GM10847 (cell line): ENCODE results near the gene VAV1.

Source experiments
- POLR2A ChIP-seq: IDR thresholded peaks from 2 replicates; pipeline ENCODE4 v1.6.1; 2011; ENCODE audit not compliant: insufficient read length; ENCODE audit errors: extremely low read depth

VAV1 gene

DNA sequence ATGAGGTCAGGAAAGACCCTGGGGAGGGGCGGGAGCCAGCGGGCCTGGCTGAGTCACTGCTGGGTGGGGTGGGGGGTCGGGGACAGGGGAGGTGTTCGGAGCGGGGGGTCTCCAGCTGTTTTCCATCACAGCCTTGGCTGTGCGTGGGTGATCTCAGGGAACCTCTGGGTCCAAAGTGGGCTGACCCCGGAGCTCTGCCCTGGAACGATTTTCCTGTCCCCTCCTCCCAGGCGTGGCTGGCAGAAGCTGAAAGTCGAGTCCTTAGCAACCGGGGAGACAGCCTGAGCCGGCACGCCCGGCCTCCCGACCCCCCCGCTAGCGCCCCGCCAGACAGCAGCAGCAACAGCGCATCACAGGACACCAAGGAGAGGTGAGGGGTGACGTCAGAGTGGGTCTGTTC lies 22.4 kb upstream of the VAV1 start:
- no peak for TF ChIP-seq POLR2A

DNA sequence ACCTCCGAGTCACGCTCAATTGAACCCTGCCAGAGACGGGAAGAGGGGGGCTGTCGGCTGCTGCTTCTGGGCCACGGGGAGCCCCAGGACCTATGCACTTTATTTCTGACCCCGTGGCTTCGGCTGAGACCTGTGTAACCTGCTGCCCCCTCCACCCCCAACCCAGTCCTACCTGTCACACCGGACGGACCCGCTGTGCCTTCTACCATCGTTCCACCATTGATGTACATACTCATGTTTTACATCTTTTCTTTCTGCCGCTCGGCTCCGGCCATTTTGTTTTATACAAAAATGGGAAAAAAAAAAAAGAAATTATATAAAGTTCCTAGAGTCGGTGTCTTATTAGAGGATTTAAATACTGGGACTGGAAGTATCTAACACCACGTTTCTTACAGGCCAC lies 21.3 kb upstream of the VAV1 start:
- no peak for TF ChIP-seq POLR2A

DNA sequence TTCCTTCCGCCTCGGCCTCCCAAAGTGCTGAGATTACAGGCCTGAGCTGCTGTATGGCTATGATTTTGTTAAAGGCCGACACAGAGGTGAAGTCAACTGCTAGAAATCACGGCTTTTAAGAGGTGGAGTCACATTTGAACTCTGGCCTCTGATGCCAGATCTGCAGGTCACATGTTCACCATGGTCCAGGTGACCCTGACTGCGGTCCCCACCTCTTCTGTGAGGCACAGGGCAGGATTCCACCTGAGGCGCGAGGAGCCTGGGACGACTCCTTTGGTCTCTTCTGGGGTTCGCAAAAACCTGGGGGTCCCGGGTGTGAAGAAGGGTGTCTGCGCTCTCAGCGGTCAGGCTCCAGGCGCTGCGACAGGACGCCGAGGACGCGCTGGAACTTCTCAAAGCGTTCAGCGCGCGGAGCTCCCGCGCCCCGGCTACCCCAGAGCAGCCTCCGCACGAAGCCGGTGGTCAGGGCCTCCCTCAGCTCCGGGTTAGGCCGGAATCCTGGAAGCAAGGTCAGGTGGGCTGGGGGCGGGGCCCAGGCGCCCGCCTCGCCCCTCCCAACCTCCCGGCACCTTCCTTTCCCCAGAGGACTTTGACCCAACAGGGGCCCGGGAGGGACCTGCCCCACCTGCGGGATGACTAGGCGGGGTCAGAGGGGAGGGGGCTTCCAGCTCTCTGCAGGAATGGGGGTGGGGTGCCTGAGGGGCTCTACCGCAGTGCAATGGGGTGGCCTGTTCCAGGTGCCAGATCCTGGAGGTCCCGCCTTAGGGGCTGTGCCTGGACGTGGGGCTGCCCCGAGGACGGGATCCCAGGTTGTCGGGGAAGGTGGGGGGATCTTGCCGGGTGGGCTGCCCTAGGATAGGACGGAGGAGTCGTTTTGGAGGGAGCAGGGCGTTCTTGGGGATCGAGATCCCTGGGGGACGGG lies 20.0 kb upstream of the VAV1 start:
- no peak for TF ChIP-seq POLR2A

DNA sequence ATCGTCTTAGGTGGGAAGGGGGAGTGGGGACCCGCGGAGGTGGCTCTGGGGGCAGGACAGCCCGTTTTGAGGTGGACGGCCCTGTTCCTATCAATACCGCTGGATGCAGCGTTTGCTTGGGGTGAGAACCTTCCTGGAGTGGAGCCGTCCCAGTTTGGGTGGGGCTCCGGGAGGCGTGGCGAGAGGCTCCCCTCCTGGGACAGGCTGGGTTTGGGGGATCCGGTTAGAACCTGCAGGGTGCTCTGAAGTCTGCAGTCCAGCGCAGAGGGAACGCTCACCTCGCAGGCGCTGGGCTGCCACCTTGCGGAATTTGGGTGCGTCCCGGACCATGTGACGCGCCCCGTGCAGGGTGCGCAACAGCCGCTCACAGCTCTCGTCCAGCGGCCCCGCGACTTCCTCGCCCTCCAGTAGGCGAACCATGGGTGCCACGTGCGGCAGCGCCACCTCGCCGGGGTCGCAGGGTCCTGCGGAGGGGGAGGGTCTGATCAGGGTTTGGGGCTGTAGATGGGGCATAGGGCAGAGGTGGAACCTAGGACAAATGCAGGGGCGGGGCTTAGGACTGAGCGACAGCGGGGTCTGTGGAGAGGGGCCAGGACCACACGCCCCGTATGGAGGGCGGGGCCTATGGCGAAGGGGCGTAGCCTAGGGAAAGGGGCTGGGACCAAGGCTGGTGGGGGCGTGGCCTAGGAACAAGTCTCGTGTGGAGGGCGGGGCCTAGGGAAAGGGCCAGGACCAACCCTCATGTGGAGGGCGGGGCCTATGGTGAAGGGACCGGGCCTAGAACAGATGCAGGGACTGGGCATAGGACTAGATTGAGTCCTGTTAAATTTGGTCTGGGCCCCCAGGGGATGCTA lies 19.1 kb upstream of the VAV1 start:
- peak; percentile 50 for TF ChIP-seq POLR2A

DNA sequence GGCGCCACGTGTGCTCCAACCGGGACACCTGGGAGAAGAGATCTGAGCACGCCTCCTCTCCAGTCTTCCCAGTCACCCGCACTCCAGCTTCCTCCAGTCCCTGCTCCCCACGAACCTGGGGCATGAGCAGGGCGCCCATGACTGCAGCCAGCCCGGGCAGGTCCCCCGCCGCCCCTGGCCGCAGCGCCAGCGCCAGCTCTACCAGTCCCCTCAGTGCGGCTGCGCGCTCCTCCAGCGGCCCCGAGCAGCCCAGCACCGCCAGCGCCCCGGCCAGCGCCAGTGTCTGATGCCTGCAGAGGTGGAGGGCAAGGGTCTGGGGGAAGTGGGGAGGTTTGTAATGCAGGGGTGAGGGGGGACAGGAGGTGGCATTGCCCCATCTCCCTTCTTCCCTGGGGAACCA lies 18.4 kb upstream of the VAV1 start:
- TF ChIP-seq POLR2A: no peak

DNA sequence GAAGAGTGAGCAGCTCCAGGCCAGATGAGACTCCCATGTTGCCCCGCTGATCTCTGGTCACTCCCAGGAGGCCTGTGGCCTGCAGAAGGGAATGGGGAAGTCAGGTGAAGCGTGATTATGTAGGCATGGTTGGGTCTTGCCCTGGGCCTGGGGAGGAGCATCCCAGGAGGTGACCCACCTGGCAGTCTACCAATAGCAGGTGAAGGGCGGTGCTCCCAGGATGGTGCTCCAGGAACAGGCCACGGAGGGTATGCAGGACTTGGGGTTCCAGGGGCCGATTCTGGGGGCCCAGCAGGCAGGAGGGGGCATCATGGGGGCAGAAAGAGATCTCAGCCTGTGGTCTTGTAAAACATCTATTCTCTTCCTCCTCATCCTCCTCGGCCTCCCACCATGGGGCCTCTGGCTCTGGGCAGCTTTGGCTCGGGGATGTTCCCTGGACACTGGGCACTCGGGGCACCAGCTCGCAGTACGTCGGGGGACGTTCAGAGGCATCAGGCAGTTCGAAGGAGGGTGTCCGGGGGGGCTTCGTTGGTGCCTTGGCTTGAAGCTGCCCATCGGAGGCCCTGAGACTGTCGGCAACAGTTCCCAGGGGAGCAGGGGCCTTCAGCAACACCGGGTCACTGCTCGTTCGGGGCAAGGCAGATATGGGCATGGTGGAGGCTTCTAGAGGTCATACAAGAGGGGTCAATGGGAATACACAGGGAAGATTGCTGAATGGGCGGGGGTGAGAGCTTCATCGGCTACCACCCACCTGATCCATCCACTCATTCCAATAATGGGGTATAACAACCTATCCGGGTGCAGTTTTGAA lies 17.6 kb upstream of the VAV1 start:
- TF ChIP-seq POLR2A: no peak

DNA sequence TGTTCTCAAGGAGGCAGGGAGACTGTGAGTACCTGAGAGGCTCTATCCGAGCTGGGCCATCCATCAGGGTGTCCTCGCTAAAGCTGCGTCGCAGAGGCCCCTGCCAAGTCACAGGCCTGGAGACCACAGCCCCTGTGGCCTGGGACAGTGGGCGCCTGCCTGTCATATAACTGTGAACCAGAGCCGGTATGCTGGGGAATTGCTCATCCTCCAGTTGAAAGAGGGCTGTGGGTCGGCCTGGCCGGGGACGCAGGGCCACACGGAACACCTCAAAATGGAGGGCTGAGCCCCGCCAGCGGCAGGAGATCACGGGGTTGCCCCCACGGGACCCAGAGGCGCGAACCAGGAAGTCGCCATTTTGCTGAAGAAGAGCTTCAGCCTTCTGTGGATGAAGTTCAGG lies 11.9 kb upstream of the VAV1 start:
- TF ChIP-seq POLR2A: no peak

DNA sequence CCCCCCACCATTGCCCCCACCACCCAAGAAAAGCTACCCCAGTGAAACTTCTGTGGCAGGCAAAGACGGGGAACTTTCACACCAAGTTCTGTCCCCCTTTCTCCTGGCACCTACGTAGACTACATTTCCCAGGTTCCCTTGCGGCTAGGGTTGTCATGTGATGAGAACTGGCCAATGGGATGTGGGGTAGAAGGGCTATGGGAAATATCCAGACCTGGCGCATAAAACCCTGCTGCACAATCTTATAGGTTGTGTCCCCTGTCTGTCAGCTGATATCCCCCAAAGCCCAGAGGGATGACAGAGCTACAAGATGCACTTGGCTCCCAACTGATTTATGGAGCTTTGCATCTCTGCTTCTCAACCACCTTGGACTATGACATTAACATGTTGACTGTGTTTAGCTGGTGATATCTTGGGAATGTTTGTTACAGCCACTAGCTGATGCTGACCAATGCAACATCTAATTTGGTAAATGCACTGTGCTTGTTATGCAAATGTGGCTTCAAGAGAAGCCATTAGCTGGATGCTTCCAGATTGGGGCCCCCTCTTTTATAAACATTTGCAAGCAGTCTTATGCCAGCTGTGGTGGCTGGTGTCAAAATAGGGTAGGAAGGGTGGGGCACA lies 11.3 kb upstream of the VAV1 start:
- no peak for TF ChIP-seq POLR2A

DNA sequence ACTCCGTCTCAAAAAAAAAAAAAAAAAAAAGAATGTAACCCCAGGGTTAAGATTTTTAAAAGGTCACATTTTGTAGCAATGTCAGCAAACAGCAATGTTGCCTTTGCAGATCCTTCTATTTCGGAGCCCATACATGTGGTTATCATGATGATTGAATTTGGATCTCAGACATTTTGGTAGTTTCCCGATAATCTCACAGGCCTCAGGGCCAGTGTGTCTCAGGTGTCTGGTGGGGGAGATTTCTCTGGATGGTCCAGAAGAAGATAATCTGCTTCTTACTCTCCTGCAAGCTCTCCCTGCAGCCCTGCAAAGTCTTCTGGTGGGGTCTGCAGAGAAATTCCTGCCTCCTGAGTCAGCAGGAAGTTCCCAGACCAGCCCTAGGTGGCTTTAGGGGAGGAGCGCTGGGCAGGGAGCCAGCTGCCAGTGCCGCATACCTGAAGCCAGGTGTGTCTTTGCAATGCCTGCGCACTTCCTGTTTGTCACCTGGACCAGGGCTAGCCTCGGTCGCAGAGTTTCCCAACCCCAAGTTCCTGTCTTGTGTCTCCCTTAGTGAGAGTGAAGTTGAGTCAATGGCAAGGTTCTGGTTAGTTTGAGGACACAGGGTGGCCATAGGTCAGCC lies 6.7 kb upstream of the VAV1 start:
- TF ChIP-seq POLR2A: no peak

DNA sequence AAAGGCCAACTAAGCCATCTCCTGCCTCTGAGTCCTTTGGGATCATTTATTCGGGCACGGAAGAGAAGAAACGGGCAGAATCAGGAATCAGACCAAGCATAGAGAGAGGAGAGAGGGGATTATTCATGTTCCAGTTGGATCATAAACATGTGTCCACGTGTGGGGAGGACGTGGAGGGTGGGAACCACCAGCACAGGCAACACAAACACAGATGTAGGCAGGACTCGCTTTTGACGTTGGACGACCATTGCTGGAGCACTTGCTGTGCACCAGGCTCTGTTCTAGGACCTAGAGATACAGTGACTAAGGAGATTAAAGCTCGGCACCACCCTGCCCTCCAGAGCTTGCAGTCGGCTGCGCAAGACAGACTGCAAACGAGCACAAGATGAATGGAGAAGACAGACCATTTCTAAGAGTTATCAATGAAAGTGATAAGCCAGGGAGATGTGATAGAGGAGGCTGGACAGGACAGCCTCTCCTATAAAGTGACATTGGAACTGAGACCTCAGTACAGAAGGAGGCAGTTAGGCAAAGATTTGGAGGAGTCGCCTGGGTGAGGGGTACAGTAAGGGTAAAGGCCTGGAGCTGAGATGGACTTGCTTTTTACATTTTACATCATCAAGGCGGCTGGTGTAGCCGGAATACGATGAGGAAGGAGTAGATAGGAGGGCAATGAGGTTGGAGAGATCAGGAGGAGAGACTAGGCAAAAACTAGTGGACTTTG lies 6.0 kb upstream of the VAV1 start:
- TF ChIP-seq POLR2A: no peak

DNA sequence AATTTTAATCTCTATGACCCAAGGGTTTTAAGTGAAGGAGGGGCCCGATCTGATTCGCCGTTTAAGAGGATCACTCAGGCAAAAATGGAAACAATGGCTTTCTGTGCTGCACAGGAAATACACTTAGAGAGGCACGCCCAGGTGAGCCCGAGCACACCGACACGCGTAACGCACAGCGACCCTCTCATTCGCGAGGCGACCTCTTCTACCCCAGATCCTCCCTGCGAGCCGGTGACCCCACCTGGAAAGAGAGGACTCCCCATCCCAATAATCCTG lies 5.5 kb upstream of the VAV1 start:
- TF ChIP-seq POLR2A: no peak

DNA sequence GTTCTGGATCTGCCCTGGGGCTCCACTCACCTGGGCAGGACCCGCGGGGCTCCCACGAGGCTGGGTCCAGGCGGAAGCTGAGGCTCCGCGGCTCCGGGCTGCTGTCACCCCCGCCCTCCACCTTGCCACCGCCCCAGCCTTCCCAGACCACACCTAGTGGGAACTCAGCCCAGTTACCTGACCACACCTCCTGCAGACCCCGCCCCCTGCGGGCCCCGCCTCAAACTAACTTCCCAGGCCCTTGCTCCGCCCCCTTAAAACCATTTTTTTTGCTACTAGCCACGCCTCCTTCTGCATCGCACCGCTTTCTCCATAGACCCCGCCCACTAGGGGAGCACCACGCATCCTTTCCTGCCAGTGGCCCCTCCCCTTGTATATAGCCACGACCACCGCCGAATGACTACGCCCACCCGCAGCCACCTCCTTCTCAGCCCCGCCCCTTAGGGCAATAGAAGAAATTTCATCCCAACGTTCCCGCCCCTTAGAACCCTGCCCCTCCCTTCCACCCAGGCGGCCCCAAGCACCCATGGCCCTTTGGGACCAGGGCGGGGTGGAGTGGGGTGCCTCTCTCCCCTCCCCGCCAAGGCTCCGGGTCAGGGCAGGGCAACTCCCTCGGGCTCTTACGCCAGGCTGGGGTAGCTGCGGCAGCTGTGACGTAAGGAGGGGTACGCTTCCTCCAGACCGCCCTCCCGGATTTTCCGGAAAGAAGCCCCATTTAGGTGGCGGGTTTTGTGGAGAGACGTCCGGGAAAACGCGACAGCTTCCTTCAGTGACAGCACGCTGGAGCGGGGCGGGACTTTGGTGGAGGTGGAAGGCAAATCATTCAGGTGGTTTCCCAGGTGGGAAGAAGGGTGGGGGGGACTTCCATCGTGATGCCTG lies 4.9 kb upstream of the VAV1 start, which contains the start of gene SH2D3A:
Gene SH2D3A (minus strand): TSS at position 79 of the 879 bp plus-strand sequence. CDS start 3,687 bp downstream, outside the sequence.
- peak; percentile 53 for TF ChIP-seq POLR2A

DNA sequence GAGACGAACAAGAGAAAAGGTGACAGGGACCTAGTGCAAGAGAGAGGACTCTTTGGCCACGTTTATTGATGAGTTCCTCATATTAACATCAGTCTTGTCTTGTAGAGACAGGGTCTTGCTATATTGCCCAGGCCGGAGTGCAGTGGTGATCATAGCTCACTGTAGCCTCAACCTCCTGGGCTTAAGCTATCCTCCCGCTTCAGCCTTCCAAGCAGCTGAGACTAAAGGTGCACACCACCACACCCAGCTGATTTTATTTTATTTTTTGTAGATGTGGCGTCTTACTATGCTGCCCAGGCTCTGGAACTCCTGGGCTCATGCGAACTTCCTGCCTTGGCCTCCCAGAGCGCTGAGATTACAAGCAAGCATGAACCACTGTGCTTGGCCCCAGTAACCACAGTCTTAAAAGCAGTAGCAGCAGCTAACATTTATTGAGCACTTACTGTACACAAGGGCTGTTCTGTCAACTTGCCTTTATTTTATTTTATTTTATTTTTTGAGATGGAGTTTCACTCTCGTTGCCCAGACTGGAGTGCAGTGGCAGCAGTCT lies 4.2 kb upstream of the VAV1 start:
- TF ChIP-seq POLR2A: no peak

DNA sequence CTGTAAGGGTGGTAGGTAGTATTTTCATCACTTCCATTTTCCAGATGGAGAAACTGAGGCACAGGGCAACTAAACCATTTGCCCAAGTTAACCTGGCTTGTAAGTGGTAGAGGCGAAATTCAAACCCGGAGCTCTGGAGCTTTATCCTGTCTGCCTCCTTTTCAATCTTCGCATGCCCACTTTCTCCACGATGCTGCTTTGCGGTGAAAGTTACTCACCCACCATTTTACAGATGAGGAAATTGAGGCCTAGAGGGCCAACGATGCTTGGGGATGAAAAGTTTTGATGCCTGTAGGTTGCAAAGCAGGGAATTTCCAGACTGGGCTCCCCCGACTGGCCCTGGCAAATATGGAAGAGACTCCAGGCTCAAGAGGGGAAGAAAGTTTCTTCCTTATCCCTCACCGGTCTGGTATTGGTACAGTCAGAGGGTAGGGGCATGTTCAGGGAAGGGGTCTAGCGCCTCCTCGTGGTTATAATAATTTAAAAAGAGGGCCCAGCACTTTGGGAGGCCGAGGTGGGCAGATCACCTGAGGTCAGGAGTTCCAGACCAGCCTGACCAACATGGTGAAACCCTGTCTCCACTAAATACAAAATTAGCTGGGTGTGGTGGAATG lies 3.4 kb upstream of the VAV1 start:
- TF ChIP-seq POLR2A: no peak
